Raji (cell line): ENCODE data around the gene ZNF670.

Source experiments
- POLR2A ChIP-seq: IDR thresholded peaks from 2 replicates; pipeline ENCODE4 v1.6.1; 2011; ENCODE audit warnings: low read depth, low read length, control low read depth; ENCODE audit not compliant: insufficient read depth

Gene ZNF670

GRCh38 chr1:247077213-247077612 is 1.4 kb downstream of the ZNF670 start:
- TF ChIP-seq POLR2A: no peak

GRCh38 chr1:247070645-247071044 is 8.0 kb downstream of the ZNF670 start:
- no peak for TF ChIP-seq POLR2A

GRCh38 chr1:247064304-247064703 is 14.3 kb downstream of the ZNF670 start:
- no peak for TF ChIP-seq POLR2A

- no peak for TF ChIP-seq POLR2A
Measured at GRCh38 chr1:247060771-247061170, 17.8 kb downstream of the ZNF670 start.

GRCh38 chr1:247056071-247056470 is 22.5 kb downstream of the ZNF670 start:
- no peak for TF ChIP-seq POLR2A

GRCh38 chr1:247054992-247055415 is 23.6 kb downstream of the ZNF670 start:
- TF ChIP-seq POLR2A: no peak

- no peak for TF ChIP-seq POLR2A
Measured at GRCh38 chr1:247047702-247048101, 30.9 kb downstream of the ZNF670 start.

GRCh38 chr1:247047260-247047659 is 31.4 kb downstream of the ZNF670 start:
- no peak for TF ChIP-seq POLR2A

- no peak for TF ChIP-seq POLR2A
Measured at GRCh38 chr1:247043406-247043805, 35.2 kb downstream of the ZNF670 start.

GRCh38 chr1:247037511-247038320 is 40.9 kb downstream of the ZNF670 start:
- no peak for TF ChIP-seq POLR2A
